ENCODE results near the gene BCL2A1.

GRCh38 chr15:79948095-79948695 lies 22.8 kb downstream of the BCL2A1 start:
- TF ChIP-seq CTCF (IDR thresholded peaks at IDR 0.05) (no peak), POLR2A (IDR thresholded peaks at IDR 0.05) (no peak)
